Fibroblast of gingiva (primary cell): ENCODE results near the gene KLK7.
A peak's percentile ranks its signal among the peaks of the same experiment; 100 is the strongest.

ENCODE experiments used
- DNase-seq: peaks from one replicate; pipeline ENCODE4 v3.0.0-alpha.2; 2011; ENCODE audit warnings: low read depth

KLK7 gene

GRCh38 chr19:50983625-50984292 is at the start of gene KLK7:
TSS of gene KLK7 (minus strand) at chr19:50983917. CDS start at chr19:50982399, 1,518 bp downstream.
- no peak for DNase-seq

GRCh38 chr19:51031880-51032225 is 48.1 kb upstream of the KLK7 start:
- DNase-seq = no peak

GRCh38 chr19:51031220-51031879 is 47.6 kb upstream of the KLK7 start:
- no peak for DNase-seq

- DNase-seq = no peak
Measured at GRCh38 chr19:51030631-51031030, 46.9 kb upstream of the KLK7 start.

- DNase-seq = no peak
Measured at GRCh38 chr19:51029718-51030117, 46.0 kb upstream of the KLK7 start.

GRCh38 chr19:51027873-51028272 is 44.2 kb upstream of the KLK7 start:
- no peak for DNase-seq

- no peak for DNase-seq
Measured at GRCh38 chr19:51027126-51027806, 43.5 kb upstream of the KLK7 start.

GRCh38 chr19:51026554-51026831 is 42.8 kb upstream of the KLK7 start, which contains the start of gene KLK11:
TSS of gene KLK11 (minus strand) at chr19:51026616. CDS start at chr19:51025631, 985 bp downstream.
- DNase-seq = no peak

GRCh38 chr19:51025809-51026553 is 42.3 kb upstream of the KLK7 start:
- DNase-seq = no peak

GRCh38 chr19:51025401-51025800 is 41.7 kb upstream of the KLK7 start:
- no peak for DNase-seq

- no peak for DNase-seq
Measured at GRCh38 chr19:51024924-51025323, 41.2 kb upstream of the KLK7 start.

- DNase-seq = no peak
Measured at GRCh38 chr19:51023946-51024345, 40.2 kb upstream of the KLK7 start.

GRCh38 chr19:51022526-51022925 is 38.8 kb upstream of the KLK7 start:
- DNase-seq = no peak

- peak; percentile 24 for DNase-seq
Measured at GRCh38 chr19:51020988-51021651, 37.4 kb upstream of the KLK7 start.

- no peak for DNase-seq
Measured at GRCh38 chr19:51019544-51019925, 35.8 kb upstream of the KLK7 start, which contains the start of gene KLK10. TSS of gene KLK10 (minus strand) at chr19:51019709. CDS start at chr19:51019130, 579 bp downstream.

GRCh38 chr19:51018745-51019543 is 35.2 kb upstream of the KLK7 start:
- no peak for DNase-seq

- DNase-seq = no peak
Measured at GRCh38 chr19:51016798-51017683, 33.3 kb upstream of the KLK7 start.

- no peak for DNase-seq
Measured at GRCh38 chr19:51015691-51016267, 32.1 kb upstream of the KLK7 start.

- DNase-seq = no peak
Measured at GRCh38 chr19:51014242-51014641, 30.5 kb upstream of the KLK7 start.

- DNase-seq = no peak
Measured at GRCh38 chr19:51012661-51013190, 29.0 kb upstream of the KLK7 start.
